ENCODE results near the gene CDPF1.
A peak's percentile ranks its signal among the peaks of the same experiment; 100 is the strongest.

The CDPF1 gene

DNA sequence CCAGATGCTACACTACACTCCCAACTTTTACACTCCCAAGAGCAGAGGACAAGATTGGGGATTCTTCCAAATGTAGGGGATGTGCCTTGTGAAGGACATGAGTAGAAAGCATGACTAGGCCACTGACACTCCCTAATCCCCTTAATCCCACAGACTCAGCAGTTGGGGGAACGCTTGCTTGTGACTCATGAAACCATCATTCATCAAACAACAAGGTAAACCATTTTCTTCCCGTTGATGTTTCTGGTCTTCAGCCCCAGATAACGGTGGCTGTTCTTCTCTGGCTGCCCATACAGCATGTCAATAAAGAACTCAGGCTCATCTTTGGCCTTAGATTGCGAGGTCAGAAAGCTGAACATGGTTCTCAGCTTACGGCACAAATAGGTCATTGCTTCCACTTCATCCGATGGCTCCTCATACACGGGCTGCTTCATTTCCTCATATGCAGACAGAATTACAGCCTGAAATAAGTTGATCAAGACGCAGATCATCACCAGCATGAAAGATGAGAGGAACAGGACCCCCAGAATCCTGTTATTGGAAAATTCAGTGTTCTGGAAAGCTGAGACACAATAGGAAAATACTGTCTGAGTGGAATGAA lies 6.4 kb upstream of the CDPF1 start:
- peak; percentile 93 for DNase-seq

DNA sequence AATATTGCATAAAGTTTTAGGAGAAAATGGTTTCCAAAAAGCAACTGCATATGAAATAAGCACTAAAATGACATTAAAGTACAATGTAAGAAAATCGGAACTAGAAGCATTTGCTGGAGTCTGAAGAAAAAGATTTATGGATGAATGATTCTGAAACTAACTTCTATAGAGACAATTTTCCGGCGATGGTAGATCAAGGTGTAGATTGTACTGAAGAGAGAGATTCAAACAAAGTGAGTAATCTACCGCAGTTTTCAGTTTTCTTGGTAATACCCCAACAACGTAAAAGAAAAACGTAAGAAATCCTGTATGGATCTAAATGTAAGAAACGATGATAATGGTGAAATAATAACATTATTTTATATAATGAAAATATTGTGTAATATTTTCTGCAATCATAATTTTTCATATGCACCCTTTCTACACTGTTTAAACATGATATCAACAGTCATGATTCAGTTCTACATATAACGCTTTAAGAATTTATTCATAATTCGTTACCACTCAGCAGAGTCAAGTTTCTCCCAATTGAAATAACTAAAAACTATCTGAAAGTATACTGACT lies 1.8 kb upstream of the CDPF1 start:
- no peak for DNase-seq

DNA sequence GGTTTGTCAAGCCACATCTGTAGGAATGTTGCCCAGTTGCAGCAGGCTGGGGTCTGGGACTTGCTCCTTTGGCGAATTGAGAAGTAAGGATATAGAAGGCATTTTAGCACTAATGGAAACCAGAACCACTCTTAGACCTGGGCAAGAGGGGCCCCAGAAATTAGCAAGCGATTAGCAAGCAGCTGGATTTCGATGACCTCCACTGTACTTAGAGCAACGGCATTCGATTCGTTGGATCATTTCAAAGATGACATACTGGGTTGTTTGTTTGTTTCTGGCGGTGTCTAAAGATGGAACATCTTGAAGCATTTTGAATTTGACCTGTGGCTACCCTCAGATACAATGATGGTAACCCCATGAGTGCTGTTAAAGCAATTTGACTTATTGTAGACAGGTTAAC lies 1.2 kb upstream of the CDPF1 start:
- DNase-seq: no peak

GRCh38 chr22:46250783-46251125 lies 661 bp upstream of the CDPF1 start:
- DNase-seq: no peak

- no peak for DNase-seq
Observed at GRCh38 chr22:46247443-46247975, 2.6 kb downstream of the CDPF1 start.

DNA sequence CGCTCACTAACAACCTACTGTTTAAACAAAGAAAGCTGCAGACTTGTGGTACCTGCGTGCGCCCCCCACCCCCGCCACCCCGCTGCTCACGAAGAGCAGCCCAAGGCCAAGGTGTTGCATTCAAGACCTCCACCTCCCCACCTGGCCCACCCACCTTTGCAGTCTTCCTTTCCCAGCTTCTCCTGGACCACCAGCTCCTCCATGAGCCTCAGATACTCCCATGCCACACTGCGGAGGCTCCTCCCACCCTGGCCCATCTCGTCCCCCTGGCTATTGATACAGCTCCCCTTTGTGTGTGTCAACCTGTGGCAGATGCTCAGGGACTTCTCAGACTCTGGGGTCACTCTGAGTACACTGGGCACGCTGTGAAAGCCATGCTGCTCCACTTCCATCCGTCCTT lies 3.9 kb downstream of the CDPF1 start:
- no peak for DNase-seq

- no peak for DNase-seq
Observed at GRCh38 chr22:46245511-46245910, 4.6 kb downstream of the CDPF1 start.

GRCh38 chr22:46244771-46245170 lies 5.3 kb downstream of the CDPF1 start:
- no peak for DNase-seq

GRCh38 chr22:46242076-46242475 lies 8.0 kb downstream of the CDPF1 start:
- peak; percentile 60 for DNase-seq

- DNase-seq: no peak
Observed at GRCh38 chr22:46241396-46242007, 8.6 kb downstream of the CDPF1 start.

DNA sequence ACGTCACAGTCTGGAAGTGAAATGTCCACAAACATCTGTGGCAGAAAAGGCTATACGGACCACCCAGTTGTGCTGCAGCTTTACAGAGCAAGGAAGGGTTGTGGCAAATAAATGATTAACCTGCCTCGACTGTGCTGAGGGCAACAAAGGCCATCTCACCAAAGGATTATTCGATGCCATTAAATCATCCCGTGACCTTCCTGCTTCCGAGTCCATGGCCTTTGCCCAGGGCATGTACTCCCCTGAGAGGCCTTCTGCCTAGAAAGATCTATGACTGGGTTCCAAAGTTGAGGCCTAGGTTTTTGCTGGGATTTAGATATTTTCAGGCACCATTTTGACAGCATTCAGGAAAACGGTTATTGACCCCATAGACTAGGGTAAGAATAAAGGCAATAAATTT lies 9.2 kb downstream of the CDPF1 start:
- DNase-seq: no peak

DNA sequence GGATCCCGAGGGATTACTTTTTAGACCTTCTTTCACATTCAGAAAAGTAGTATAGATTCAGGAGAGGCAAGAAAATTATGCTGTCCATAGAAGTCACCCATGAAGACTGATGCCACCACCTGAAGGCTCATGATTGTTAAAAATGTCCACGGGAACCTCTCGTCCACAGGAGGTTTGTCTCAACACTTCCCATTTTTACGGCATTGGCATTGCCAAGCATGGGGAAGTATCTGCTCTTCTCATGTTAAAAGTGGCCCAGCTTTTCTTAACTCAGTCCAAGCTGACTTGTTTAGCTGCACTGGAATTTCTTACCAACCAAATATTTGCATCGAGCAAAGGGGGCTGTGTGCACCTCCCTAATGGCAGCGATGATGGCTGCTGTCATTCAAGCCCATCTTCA lies 9.6 kb downstream of the CDPF1 start:
- peak; percentile 9 for DNase-seq

GRCh38 chr22:46240073-46240472 lies 10.0 kb downstream of the CDPF1 start:
- DNase-seq: no peak

GRCh38 chr22:46239261-46240048 lies 10.6 kb downstream of the CDPF1 start:
- no peak for DNase-seq

DNA sequence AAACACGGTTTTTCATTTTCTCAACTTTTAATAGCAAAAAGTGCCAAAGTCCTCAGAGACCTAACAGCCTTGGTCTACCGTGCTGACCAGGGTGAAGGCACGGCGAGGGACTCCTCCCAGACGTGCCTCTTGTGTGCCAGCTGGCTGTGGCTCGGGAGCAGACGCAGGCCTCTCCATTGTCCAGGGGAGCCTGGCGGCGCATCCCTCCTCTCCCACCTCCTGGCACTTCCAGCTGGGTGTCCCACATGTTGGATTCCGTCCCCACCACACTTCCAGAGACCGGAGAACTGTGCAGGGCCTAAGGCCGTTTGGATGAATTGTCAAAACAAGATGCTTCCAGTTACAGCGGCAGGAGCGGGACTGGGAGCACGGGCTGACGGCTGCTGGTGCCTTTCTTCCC lies 11.6 kb downstream of the CDPF1 start:
- DNase-seq: no peak

GRCh38 chr22:46237453-46238124 lies 12.5 kb downstream of the CDPF1 start:
- no peak for DNase-seq

DNA sequence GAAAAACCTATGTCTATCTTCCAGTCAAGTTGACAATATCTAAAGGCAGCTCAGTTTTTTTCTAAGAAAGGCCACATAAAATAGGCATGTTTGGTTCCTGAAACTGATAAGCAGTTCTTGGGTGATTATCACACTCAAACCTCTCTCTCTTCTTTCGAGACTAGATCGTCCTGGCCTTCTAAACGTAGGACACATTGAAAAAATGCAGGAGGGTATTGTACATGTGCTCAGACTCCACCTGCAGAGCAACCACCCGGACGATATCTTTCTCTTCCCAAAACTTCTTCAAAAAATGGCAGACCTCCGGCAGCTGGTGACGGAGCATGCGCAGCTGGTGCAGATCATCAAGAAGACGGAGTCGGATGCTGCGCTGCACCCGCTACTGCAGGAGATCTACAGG lies 15.1 kb downstream of the CDPF1 start:
- DNase-seq: no peak

- DNase-seq: peak; percentile 69
Observed at GRCh38 chr22:46233231-46233630, 16.9 kb downstream of the CDPF1 start.

- DNase-seq: no peak
Observed at GRCh38 chr22:46230262-46230901, 19.7 kb downstream of the CDPF1 start.

- DNase-seq: no peak
Observed at GRCh38 chr22:46229701-46230100, 20.4 kb downstream of the CDPF1 start.

DNA sequence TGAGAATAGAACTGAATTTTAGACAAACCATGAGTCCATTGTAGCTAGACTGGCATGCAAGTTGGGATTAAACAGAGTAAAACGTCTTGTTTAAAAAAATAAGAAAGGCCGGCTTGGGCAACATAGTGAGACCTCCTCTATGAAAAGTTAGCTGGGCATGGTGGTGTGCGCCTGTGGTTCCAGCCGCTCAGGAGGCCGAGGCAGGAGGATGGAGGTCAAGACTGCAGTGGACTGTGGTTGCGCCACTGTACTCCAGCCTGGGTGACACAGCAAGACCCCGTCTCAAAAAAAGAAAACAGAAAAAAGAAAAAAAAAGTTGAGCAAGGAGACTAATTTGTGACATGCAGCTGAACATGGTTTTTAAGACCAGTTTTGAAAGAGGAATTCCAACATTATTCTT lies 23.5 kb downstream of the CDPF1 start:
- DNase-seq: no peak

DNA sequence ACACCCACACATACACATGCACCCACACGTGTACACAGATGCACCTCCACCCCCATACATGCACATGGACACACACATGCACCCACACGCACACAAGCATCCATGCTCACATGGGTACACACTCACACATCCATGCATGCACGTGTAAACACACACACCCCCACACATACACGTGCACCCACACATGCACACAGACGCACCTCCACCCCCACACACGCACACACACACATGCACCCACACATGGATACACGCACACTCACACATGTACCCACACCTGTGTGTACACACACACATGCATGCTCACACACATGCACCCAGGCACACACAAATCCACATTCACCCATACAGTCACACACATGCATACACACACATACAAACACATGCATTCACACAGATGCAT lies 24.5 kb downstream of the CDPF1 start:
- DNase-seq: no peak

GRCh38 chr22:46224898-46225290 lies 25.2 kb downstream of the CDPF1 start:
- DNase-seq: no peak

Measured in MV-4-11 (cell line).